ENCODE data around the gene MYBL2. TPM values are rescaled to one million over a fixed set of nuclear protein-coding genes. Genes with fewer than 3 reads are reported as not detected.
"Not testable (repeated sequence)": the region's sequence is repeated elsewhere in the genome, so short reads cannot be mapped to it uniquely, and the experiment has no call there.

MYBL2 gene
- total RNA-seq = 100 to 1,000 TPM; 106 to 110 TPM

GRCh38 chr20:43666376-43667328 is at the start of gene MYBL2:
Gene MYBL2 (plus strand): TSS chr20:43667114. CDS start chr20:43667284, 170 bp downstream.
- Mint-ChIP-seq H3K27ac (peak within 1 kb of the TSS; percentile 87), H3K27me3 (peaks cover 1% of the 10 kb centered on the region), H3K4me1 (peaks cover 27% of the 10 kb centered on the region), H3K4me3 (peak within 1 kb of the TSS; percentile 81), H3K9me3 (no peaks in the 10 kb centered on the region), H3K36me3 (ENCODE audit: low read depth) (peaks cover 10% of the 10 kb centered on the region)
- peak; percentile 78 for DNase-seq
- POLR2A ChIA-PET = no interaction called here
- CTCF ChIA-PET = no interaction called here

DNA sequence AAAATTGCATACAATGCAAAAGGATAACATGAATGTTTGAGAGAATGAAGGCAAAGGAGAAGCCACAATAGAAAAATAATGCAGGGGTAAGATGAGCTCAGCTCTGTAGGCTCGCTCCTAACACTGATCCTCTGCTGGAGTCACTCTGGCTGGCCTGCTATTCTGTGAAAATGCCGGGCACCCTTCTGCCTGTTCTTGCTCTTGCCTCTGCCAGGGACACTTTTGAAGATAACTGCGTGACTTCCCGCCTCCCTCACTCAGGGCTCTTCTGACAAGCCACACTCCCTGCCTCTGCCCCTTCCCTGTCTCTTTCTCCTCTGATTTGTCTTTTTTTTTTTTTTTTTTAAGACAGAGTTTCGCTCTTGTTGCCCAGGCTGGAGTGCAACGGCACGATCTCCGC is 35.3 kb upstream of the MYBL2 start:
- ChIA-PET CTCF (interaction anchor here (1.7 kb wide), 1 partner anchor 19 kb away, joined by 4 read pairs; no protein-coding TSS in a partner anchor), POLR2A (interaction anchor here (0.6 kb wide), 1 partner anchor 11 kb away, joined by 3 read pairs; no protein-coding TSS in a partner anchor)
- peaks cover 7% of the 10 kb centered on the region for H3K36me3 Mint-ChIP-seq (ENCODE audit: low read depth)
- H3K4me1 Mint-ChIP-seq = peaks cover 2% of the 10 kb centered on the region
- no peak overlapping the region for H3K27ac Mint-ChIP-seq
- no peak for DNase-seq
- no peak overlapping the region for H3K4me3 Mint-ChIP-seq
- no peaks in the 10 kb centered on the region for H3K27me3 Mint-ChIP-seq
- H3K9me3 Mint-ChIP-seq = no peaks in the 10 kb centered on the region

GRCh38 chr20:43636429-43636828 is 30.5 kb upstream of the MYBL2 start:
- H3K9me3 Mint-ChIP-seq = no peaks in the 10 kb centered on the region
- peaks cover 15% of the 10 kb centered on the region for H3K36me3 Mint-ChIP-seq (ENCODE audit: low read depth)
- no peaks in the 10 kb centered on the region for H3K4me1 Mint-ChIP-seq
- H3K27ac Mint-ChIP-seq = no peak overlapping the region
- CTCF ChIA-PET = interaction anchor here (1.1 kb wide), 1 partner anchor 22 kb away, joined by 3 read pairs; no protein-coding TSS in a partner anchor
- POLR2A ChIA-PET = no interaction called here
- DNase-seq = no peak
- H3K27me3 Mint-ChIP-seq = no peaks in the 10 kb centered on the region
- H3K4me3 Mint-ChIP-seq = no peak overlapping the region

- Mint-ChIP-seq H3K27ac (no peak overlapping the region), H3K9me3 (no peaks in the 10 kb centered on the region), H3K4me3 (no peak overlapping the region), H3K4me1 (no peaks in the 10 kb centered on the region), H3K27me3 (no peaks in the 10 kb centered on the region), H3K36me3 (ENCODE audit: low read depth) (peaks cover 11% of the 10 kb centered on the region)
- ChIA-PET POLR2A (no interaction called here), CTCF (interaction anchor here (1.5 kb wide), 1 partner anchor 16 kb away, joined by 3 read pairs; no protein-coding TSS in a partner anchor)
- no peak for DNase-seq
Observed at GRCh38 chr20:43642548-43642947, 24.4 kb upstream of the MYBL2 start.

DNA sequence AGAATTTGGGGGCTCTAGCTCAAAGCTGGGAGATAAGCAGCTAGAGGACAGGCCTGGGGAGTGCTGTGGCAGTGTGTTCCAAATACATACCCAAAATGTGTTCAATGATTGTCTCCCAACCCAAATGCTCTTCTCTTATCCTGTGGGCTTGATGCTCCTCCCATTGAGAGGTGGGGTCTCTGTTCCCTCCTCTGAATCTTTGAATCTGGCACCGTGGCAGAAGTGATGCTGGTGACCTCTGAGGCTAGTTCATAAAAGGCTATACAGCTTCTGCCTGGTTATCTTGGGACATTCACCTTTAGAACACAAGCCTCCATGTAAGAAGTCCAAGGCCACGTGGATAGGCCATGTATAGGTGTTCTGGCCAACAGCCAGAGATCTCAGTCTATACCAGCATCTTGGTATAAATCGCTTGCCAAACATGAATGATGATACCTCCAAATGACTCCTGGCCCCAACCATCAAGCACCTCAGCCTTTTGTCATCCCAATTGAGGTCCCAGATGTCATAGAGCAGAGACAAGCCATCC is 15.9 kb upstream of the MYBL2 start:
- Mint-ChIP-seq H3K27ac (no peak overlapping the region), H3K27me3 (no peaks in the 10 kb centered on the region), H3K36me3 (ENCODE audit: low read depth) (no peaks in the 10 kb centered on the region), H3K9me3 (no peaks in the 10 kb centered on the region), H3K4me3 (no peak overlapping the region), H3K4me1 (peaks cover 4% of the 10 kb centered on the region)
- no peak for DNase-seq
- CTCF ChIA-PET = interaction anchor here (1.1 to 1.4 kb wide), 2 partner anchors 11 to 20 kb away, joined by 4 to 5 read pairs; no protein-coding TSS in a partner anchor
- POLR2A ChIA-PET = no interaction called here

DNA sequence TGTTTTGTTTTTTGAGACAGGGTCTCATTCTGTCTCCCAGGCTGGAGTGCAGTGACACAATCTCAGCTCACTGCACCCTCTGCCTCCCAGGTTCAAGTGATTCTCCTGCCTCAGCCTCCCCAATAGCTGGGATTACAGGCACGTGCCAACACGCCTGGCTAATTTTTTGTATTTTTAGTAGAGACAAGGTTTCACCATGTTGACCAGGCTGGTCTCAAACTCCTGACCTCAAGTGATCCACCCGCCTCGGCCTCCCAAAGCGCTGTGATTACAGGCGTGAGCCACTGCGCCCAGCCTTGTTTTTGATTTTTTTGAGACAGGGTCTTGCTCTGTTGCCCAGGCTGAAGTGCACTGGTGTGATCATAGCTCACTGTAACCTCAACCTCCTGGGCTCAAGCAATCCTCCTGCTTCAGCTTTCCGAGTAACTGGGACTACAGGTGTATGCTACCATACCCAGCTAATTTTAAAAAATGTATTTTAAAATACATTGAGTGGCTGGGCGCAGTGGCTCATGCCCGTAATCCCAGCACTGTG is 15.2 kb upstream of the MYBL2 start:
- H3K9me3 Mint-ChIP-seq; DNase-seq; POLR2A ChIA-PET; CTCF ChIA-PET; H3K27me3 Mint-ChIP-seq; H3K4me1 Mint-ChIP-seq; H3K36me3 Mint-ChIP-seq (ENCODE audit: low read depth); H3K4me3 Mint-ChIP-seq; H3K27ac Mint-ChIP-seq: not testable (repeated sequence)

DNA sequence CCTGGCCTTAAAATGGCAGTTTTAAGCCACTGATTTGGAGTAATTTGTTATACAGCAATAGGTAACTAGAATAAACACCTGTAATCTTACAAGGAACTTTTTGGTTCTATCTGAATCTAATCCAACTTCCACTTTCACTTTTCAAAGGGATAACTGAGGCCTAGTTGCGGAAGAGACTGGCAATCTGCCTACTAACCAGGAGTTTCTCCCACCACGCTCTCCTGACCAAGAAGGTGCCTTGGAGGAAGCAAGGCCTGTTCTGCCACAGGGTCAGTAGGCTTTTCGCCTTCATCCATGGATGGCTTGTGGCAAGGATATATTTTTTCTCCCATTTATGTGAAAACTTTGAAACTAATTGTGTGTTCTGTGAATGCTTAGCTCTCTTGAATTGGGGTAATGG is 12.9 kb upstream of the MYBL2 start:
- no peak overlapping the region for H3K27ac Mint-ChIP-seq
- no peak overlapping the region for H3K4me3 Mint-ChIP-seq
- DNase-seq = no peak
- no peaks in the 10 kb centered on the region for H3K9me3 Mint-ChIP-seq
- H3K36me3 Mint-ChIP-seq (ENCODE audit: low read depth) = no peaks in the 10 kb centered on the region
- H3K4me1 Mint-ChIP-seq = peaks cover 16% of the 10 kb centered on the region
- ChIA-PET POLR2A (no interaction called here), CTCF (no interaction called here)
- no peaks in the 10 kb centered on the region for H3K27me3 Mint-ChIP-seq

DNA sequence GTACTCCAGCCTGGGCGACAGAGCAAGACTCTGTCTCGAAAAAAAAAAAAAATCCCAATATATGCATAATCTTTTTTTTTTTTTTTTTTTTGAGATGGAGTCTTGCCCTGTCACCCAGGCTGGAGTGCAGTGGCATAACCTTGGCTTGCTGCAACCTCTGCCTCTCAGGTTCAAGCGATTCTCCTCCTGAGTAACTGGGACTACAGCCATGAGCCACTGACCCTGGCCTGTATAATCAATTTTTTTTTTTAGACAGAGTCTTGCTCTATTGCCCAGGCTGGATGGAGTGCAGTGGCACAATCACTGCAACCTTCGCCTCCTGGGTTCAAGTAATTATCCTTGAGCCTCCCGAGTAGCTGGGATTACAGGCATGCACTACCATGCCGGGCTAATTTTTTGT is 11.7 kb upstream of the MYBL2 start:
- H3K4me3 Mint-ChIP-seq; H3K36me3 Mint-ChIP-seq (ENCODE audit: low read depth); POLR2A ChIA-PET; DNase-seq; H3K27ac Mint-ChIP-seq; H3K27me3 Mint-ChIP-seq; H3K9me3 Mint-ChIP-seq: not testable (repeated sequence)
- CTCF ChIA-PET = interaction anchor here (0.6 kb wide), 1 partner anchor 210 kb away, joined by 6 read pairs; no protein-coding TSS in a partner anchor
- peaks cover 16% of the 10 kb centered on the region for H3K4me1 Mint-ChIP-seq

DNA sequence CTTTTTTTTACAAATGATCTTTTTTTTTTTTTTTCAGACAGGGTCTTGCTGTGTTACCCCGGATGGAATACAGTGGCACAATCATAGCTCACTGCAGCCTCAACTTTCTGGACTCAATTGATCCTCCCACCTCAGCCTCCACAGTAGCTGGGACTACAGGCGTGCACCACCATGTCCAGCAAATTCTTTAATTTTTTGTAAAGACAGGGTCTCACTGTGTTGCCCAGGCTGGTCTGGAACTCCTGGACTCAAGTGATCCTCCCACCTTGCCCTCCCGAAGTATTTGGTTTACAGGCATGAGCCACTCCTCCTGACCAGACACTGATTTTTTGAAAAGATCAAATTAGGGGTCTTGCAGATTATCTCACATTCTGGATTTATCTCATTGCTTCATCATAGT is 11.0 kb upstream of the MYBL2 start:
- H3K9me3 Mint-ChIP-seq = no peaks in the 10 kb centered on the region
- ChIA-PET CTCF (interaction anchor here (0.6 kb wide), 1 partner anchor 211 kb away, joined by 6 read pairs; no protein-coding TSS in a partner anchor), POLR2A (no interaction called here)

DNA sequence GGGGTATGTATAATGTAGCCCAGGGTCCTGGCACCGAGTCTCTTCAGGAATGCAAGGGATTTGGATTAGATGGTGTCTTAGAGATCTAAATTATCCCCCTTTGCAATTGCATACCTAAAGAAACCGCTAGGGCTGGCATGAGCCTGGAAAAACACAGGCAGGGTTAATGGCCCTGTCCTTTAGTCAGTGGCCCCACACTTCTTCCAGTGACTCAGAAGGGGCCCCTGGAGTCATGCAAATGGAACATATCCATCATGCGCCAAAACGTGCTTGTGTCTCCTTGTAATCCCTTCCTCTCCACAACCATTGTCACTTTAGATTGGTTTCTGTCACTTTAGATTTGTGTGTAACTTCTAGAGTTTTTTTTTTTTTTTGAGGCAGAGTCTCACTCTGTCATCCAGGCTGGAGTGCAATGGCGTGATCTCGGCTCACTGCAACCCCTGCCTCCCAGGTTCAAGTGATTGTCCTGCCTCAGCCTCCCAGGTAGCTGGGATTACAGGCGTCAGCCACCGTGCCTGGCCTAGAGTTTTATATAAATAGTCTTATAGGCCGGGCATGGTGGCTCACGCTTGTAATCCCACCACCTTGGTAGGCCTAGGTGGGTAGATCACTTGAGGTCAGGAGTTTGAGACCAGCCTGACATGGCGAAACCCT is 8.7 kb upstream of the MYBL2 start:
- H3K27me3 Mint-ChIP-seq = no peaks in the 10 kb centered on the region
- H3K9me3 Mint-ChIP-seq = no peaks in the 10 kb centered on the region

More for the DNA sequence above, 11.0 kb upstream of the MYBL2 start:
- Mint-ChIP-seq H3K4me3 (peak overlapping the region; percentile 94), H3K27ac (peak overlapping the region; percentile 37), H3K27me3 (no peaks in the 10 kb centered on the region), H3K4me1 (peaks cover 16% of the 10 kb centered on the region), H3K36me3 (ENCODE audit: low read depth) (no peaks in the 10 kb centered on the region)
- DNase-seq = no peak

GRCh38 chr20:43658723-43659419 is 8.0 kb upstream of the MYBL2 start:
- no peaks in the 10 kb centered on the region for H3K9me3 Mint-ChIP-seq
- POLR2A ChIA-PET = no interaction called here
- H3K36me3 Mint-ChIP-seq (ENCODE audit: low read depth) = no peaks in the 10 kb centered on the region
- CTCF ChIA-PET = interaction anchor here (0.7 kb wide), 1 partner anchor 99 kb away, joined by 3 read pairs; no protein-coding TSS in a partner anchor
- no peak overlapping the region for H3K27ac Mint-ChIP-seq
- H3K4me3 Mint-ChIP-seq = no peak overlapping the region
- no peak for DNase-seq
- peaks cover 15% of the 10 kb centered on the region for H3K4me1 Mint-ChIP-seq
- no peaks in the 10 kb centered on the region for H3K27me3 Mint-ChIP-seq

More for the DNA sequence above, 8.7 kb upstream of the MYBL2 start:
- peaks cover 16% of the 10 kb centered on the region for H3K4me1 Mint-ChIP-seq
- peak overlapping the region; percentile 95 for H3K27ac Mint-ChIP-seq
- ChIA-PET CTCF (no interaction called here), POLR2A (no interaction called here)
- no peaks in the 10 kb centered on the region for H3K36me3 Mint-ChIP-seq (ENCODE audit: low read depth)
- DNase-seq = peak; percentile 12
- peak overlapping the region; percentile 94 for H3K4me3 Mint-ChIP-seq

GRCh38 chr20:43662943-43663655 is 3.8 kb upstream of the MYBL2 start:
- POLR2A ChIA-PET = no interaction called here
- Mint-ChIP-seq H3K27me3 (peaks cover 1% of the 10 kb centered on the region), H3K4me3 (no peak overlapping the region), H3K36me3 (ENCODE audit: low read depth) (no peaks in the 10 kb centered on the region), H3K9me3 (no peaks in the 10 kb centered on the region), H3K27ac (no peak overlapping the region), H3K4me1 (peaks cover 10% of the 10 kb centered on the region)
- DNase-seq = no peak
- CTCF ChIA-PET = interaction anchor here (0.8 kb wide), 1 partner anchor 417 kb away, joined by 3 read pairs; no protein-coding TSS in a partner anchor

Data from activated CD4-positive, alpha-beta T cell treated with anti-CD3 and anti-CD28 coated beads, Interleukin-2, amount 10 ng/mL, durations not matched to agents 7 days and 5 days (primary cell).